Measurements from ENCODE around the gene ARL15.
A peak's percentile ranks its signal among the peaks of the same experiment; 100 is the strongest.

ARL15 gene

DNA sequence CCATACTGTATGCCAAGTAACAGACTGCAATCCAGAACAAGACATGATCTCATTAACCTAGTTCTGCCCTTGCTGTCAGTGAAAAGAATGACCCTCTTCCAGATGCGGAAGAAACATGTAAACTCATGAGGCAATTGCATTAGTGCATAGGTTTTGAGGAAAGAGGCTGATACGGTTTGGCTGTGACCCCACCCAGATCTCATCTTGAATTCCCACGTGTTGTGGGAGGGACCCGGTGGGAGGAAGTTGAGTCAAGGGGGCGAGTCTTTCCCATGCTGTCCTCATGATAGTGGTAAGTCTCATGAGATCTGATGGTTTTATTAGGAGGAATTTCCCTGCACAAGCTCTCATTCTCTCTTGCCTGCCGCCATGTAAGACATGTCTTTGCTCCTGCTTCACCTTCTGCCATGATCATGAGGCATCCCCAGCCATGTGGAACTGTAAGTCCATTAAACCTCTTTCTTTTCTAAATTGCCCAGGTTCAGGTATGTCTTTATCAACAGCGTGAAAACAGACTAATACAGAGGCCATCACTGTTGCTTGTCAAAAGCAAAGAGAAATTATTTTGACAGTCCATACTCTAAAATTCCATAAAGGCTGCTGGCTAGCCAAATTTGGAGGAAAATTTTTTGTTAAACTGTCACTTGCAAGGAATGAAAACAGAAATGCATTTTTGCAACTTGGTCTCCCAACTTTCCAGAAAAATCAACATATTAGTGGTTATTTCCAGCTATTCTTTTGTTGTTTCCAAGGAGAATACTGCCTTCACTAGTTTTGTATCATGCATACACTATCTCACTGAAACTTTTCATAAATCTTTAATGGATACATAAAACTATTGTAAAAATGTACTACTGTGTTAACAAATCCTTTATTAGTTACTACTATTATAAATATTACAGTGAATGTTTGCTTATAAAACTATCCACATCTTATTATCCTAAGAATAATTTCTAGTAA lies 3.2 kb upstream of the ARL15 start:
- no peak for DNase-seq

DNA sequence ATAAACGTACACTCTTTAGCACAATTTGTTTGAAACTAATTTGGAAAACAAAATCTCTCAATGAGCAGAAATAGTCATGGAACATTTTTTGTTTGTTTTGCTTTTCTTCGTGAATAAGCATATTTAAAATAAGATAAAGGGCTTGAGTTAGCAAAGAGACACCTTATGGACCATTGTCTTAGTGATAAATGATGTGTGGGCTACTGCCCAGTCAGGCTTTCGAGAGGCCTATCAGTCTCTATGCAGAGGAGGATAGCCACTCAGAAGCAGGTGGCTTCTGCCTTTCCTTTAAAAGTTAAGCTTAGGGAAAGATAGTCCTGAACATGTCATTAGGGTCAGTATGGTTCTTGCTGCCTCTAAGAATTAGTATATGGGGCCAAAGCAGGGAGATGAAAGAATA lies 2.1 kb upstream of the ARL15 start:
- DNase-seq: no peak

DNA sequence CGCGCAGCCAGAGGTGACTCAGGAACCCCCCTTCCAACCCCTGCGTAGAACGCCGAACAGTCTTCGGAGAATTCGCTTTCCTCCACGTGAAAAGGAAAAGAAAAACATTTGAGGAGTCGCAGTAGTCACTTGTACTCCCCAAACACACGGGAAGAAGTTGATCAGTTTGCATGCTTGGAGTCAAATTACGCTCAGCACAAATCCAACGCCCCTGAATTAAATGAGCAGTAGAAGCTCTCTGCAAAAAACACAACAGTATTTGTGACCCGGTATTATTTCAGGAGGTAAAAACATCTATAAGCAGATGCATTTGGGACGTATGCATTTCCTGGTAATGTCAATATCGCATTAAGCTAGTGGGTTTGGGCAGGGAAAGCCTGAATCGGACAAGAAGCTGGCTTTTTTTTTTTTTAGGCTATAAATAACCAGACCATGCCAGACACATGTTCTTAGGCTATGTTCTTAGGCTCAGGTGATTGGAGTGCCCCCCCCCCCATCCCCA lies 854 bp upstream of the ARL15 start:
- no peak for DNase-seq

DNA sequence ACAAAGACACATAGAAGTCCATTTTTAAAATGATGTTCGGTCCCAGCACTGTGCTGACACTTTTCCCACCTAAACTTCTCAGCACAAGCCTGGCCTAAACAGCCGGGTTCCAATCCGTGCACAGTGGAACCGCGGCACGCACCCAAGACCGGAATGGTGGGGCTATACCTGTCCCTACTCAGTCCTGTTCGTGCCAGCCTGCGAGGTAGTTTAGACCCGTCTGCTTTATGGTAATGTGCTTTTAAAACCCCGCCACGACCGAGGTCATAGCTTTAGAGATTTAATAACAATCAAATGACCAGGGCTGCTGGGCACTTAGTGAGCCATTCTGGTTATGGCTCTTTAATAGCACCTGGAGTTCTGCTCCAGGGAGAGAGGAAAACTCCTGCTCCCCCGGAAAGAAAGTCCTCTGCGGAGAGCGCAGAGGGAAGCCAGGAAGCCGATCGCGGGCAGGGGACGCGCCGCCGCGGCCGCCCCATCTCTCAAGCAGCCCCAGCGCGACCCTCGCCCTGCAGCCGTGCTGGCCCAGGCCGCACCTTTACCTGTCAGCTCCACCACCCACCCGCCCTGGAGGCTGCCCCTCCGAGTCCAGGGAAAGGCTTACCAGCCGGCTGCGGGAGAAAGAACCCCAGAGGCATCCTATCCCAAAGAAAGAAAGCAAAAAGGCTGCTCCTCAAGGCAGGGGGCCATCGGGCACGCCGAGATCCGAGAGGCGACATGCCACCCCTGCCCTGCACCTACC lies 511 bp downstream of the ARL15 start:
- no peak for DNase-seq

DNA sequence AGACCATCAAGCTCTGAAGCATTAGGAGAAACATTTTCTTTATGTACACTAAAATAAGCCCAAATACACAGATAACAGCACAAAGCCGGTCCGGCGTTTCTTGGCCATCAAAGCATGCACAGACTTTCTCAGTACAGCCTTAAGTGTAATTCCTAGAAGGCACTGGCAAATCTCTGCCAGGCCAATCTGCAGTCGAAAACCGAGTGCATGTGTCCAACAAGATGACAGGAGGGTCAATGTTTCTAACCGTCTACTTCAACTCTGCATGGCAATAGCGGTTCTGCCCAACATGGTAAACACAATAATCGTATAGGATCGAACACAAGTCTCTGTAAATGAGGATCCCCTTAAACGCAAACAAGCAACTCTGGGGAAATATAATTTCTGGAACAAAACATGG lies 1.1 kb downstream of the ARL15 start:
- DNase-seq: no peak

DNA sequence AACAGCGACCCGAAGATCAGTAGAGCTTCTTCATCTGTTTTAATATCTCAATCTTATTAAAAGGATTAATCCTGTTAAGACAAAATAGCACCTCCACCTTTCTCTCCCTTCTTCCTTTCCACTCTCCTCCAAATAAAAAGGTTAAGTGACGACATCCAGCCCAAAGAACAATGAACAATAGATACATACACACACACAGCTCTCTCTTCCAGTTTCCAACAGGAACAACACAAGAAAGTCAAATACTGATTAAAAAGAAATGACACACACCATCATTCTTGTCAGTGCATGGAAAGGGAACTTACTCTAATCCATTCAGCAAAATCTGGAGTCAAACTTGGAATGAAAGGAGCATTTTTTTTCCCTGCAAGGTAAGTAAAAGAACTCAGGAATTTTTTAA lies 2.8 kb downstream of the ARL15 start:
- no peak for DNase-seq

DNA sequence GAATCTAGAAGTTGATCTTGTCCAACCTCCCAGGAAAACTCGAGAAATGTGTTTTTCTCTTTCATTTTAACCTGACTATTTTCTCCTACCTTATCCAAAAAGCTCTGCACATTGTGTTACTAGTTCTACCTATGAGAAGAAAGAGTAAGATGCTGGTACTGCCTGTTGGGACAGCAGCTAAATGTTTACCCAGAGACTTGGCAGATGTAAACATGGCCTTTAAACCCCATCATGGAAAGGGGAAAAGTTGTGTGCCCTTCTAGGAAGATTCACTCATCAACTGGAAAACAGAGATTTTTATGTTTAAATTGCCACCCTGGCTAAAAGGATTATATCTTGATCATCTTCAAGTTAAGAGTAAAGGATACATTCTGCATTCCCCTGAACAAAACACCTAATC lies 3.5 kb downstream of the ARL15 start:
- DNase-seq: no peak

DNA sequence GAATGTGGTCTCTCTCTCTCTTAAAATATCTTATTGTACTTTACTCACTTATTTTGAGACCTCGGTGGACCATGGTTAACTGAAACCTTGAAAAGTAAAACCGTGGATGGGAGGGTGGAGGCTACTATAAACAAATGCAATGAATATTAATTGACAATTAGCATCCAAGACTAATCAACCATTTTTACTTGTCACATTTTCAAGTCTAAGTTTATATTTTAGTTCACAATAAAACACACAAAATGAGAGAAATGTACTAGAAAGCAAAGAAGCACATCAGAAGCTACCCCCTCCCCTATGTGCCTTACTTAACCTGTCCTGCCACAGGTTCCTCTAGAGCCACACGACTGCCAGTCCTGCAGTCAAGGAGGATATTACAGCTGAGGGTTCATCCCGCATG lies 4.6 kb downstream of the ARL15 start:
- DNase-seq: no peak

DNA sequence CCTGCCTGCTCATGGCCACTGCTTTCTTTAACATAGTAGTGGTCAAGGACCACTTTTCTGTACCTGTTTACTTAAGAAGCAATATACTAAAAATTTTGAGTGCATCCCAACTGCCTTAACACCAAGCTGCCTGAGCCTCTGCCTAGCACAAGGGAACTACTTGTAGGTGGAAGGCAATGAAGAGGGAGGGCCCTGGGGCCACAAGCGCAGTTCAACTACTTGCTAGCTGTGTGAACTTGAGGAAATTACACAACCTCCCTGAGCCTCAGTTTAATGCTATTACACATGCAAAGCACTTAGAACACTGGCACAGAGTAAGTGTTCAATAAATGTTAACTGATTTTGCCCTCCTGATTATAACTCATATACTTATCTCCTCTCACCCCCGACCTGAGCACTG lies 6.3 kb downstream of the ARL15 start:
- DNase-seq: no peak

DNA sequence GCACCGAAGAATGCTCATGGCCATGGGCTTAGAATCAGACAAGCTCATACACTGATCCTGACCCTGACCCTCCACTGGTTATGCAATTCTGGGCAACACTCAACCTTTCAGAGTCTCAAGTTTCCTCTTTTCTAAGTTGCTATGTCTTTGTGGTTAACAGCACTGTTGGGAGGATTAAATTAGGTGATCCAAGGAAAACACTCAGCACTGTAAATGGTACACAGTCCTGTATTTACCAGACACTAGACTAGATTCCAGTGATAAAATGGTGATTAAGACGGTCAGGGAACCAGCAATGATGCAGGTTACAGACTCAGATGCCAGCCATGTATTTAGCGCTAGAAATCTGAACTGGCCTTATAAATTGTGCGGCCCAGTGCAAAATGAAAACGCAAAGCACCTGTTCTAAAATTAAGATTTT lies 8.1 kb downstream of the ARL15 start:
- DNase-seq: no peak

DNA sequence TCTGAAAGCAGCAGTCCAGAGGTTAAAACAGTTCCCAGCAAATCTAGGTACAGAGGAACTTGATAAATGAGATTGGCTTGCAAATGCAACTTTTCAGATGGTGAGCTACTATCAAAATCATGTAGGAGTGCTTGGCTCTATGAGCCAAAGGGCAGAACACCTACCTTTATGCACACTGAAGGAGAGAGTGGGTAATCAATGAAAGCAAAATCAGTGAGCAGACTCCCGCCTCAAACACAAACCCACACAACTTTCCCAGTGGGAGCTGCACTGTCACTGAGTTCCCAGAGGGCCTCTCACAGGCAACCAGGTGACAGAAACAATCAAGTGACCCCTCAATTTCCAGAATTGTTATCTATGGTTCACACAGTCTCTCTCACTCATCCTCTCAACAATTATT lies 8.5 kb downstream of the ARL15 start:
- no peak for DNase-seq

DNA sequence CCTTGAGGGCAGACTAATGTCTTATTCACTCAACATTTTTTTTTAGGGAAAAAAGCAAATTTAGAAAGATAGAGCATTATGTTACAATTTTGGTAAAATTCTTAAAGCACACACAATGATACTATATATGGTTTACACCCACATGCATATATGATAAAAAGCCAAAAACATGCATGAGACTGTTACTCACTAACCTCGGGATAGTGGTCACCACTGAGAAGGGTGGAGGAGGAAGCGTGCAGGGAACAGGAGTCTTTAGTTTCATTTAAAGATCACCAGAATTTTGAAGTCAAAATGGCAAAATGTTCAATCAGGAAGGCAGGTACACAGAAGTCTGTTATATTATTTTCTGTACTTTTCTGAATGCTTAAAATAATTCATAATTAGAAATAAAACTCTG lies 9.2 kb downstream of the ARL15 start:
- no peak for DNase-seq

DNA sequence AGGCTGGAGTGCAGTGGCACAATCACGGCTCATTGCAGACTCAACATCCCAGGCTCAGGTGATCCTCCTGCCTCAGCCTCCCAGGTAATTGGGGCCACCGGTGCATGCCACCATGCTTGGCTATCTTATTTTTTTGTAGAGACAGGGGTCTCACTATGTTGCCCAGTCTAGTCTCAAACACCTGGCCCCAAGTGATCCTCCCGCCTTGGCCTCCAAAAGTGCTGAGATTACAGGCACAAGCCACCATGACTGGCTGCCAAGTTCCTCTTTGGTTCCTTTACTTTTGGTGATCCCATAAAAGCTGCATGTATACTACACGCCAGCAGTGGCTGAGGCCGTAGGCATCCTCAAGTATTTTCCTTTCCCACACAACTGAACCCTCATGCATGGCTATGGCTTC lies 11.4 kb downstream of the ARL15 start:
- no peak for DNase-seq

DNA sequence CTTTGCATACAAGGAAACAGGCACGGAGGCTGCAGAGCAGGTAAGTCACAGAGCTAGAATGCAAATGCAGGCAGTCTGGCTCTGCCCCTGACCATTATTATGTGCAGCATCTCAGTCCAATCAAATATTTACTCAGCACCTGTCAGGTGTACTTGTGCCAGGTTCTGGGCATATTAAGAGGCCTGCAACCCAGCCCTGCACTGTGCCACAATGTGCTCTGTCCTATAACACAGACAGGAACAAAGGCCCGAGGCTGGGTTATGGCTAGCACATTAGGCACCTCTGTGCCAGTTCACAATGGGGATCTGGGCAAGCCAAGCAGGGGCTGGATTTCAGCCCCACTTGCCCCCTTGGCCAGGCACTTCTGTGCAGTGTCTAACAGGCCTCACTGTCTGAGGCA lies 14.0 kb downstream of the ARL15 start:
- peak; percentile 36 for DNase-seq

DNA sequence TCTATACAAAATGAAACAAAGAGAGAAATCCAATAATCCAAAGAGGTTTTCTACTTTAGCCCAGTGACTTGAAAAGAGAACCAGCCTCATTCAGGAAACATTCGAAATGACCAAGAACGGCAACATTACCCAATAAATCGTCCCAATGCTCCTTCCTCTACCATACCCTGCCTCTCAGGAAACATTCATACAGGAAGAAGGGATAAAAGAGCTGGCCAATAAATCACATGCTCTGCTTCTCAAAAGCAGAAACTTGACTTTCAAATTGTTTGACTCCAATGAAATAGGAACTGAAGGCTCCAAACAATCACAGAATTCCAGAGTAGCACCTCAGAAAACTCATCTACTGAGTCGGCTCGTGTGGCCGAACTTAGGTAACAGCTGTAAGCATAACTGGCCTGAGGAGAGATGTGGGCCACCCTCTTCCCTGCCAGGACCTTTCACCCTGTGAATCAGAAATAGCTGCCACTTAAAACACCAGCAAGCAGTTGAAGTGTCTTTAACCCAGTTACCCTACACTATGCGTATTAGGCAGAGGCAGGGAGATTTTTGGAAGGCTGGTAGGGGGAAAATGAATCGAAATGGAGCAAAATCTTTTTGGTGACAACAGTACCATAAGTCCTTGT lies 14.6 kb downstream of the ARL15 start:
- no peak for DNase-seq

DNA sequence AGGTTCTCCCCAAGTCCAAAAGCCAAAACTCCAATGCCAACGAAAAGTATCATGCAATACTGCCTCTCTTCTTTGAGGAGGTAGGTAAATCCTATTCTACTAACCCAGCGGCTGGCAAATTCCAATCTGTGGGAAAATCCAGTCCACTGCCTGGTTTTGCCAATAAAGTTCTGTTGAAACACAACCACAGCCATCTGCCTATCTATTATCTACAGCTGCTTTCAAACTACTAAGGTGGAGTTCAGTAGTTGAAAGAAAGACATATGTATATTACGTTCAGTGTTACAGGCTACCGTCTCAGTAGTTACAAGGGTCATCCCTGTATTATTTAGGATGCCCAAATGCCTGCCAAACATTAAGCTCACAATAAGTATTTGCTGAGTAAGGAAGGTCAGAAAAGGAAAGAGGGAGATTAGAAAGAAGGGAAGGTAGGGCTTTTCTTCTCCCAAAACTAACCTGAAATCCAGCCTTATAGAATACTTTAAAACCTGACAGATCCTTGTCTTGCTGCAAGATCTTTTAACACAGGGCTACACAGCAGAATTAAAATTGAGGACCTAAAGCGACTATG lies 16.2 kb downstream of the ARL15 start:
- no peak for DNase-seq

DNA sequence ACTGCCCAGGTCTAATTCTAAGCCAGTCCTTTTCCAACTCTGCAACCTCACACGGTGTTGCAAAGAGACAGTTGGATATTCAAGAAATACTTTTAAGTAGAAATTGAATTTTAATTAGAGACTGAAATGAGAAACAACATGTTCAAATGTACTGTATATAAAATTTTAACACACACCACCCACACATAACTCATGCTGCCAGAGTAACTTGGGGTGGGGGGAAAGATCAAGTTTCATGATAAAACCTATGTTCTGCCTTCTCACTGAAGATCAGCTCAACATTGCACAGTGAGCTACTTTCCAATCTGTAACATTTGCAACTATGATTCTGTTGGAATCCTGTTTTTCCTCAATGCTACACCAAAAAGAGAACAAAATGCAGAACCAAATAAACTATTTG lies 17.5 kb downstream of the ARL15 start:
- DNase-seq: no peak

DNA sequence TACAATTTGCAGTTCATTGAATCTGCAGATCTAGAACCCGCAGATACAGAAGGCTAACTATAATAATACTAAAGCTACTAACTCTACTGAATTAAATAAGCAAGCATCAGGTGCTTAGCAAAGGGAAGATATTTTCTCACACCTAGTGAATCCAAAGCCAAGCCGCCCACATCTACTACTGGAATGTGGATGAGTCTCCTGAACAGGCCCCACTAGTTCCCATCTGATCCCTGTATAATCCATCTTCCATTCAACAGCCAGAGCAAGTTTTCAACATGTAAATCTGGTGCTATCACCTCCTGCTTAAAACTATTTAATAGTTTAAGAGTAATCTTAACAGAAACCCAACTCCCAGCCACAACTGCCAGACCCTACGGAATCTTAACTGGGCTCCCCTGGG lies 18.9 kb downstream of the ARL15 start:
- no peak for DNase-seq

DNA sequence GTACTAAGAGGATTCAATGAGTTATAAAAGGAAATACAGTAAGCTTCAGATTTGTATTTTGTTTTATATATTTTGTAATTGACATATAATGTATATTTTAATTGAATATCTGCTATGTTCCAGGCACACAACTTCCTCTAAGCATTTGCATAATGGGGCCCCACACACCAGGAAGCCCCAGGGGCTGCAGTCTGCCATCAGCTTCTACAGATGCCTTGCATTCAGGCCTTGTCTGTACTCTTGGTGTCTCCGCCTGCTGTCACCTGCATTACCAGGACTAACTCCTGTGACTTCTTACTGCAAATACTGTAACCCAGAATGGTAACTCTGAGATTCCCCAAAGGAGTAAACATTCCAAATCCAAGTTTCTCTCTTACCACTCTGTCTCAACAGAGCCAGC lies 20.6 kb downstream of the ARL15 start:
- DNase-seq: no peak

DNA sequence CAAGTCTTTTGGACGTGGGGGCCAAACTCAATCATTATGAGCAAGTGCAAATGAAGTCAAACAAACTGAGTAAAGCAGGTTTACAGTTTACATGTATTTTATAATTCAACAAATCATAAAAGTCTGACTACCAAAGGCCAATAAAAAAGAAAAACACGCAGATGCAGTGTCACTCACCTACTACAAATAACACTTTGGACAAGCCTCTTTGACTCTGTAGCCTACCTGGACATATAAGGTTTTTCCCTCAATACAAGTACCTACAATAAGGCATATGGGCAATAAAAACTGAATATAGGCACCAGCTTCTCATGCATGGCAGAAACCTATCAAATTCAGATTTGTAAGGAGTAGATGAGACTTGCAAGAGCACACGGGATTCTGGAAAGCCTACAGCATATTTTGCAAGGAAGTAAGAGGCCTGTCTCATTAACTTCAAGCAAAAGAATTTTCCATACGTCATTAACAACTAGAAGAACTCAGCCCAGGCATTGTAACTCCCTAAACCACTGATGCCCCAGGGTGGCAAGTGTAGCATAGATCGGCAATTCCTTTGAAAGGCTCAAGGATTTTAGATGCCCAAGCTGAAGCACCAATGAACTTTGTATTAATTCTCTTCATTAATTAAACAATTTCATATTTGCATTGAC lies 21.7 kb downstream of the ARL15 start:
- DNase-seq: no peak

DNA sequence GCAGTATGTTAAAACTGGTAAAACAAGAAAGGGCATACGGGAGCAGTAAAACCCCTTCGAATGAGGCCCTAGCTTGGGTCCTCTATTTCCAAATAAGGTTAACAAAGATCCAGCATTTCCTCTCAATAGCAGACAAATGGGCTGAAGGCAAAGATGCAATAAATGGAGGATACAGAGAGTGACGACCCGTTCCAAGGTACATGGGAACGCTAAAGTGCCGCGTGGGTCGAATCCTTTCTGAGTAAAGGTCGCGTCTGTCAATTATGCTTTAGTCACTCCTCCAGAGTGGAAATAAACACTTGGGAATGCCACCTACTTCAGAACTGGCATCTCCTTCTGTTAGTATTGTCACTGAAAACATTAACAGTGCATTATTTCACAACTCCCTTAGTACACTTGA lies 24.7 kb downstream of the ARL15 start:
- DNase-seq: no peak

DNA sequence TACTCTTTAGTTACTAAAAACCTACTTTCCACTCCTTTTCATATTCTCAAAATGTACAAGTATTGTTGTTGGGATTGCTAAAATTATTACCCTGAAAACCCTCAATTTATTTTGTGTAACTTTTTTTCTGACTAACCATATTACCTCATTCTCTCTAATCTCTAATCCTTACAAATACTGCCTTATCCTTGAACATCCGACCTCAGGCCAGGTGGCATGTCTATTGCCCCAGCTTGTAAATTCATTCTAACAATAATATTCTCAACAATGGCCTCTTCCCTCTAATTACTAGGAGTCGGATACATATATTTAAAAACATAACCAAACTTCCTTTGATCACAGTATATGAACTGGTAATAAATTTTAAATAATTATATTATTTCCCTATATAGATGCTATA lies 25.8 kb downstream of the ARL15 start:
- DNase-seq: no peak

DNA sequence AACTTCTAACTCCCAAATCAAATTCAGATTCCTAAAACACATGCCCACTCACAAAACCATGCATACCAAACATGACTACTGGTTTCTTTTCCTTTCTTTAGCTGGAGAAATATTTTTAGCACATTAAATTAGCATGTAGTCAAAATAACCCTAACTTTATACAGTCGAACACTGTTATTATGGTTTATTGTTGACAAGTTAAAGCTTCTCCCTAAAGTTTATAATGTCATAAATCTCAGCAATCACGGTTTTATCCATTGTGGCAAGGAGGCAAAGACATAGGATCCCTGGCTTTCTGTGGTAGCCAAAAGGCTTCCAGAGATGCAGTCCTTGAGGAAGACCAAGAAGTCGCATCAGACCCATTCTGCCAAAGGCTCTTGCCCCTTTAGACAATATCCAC lies 27.5 kb downstream of the ARL15 start:
- no peak for DNase-seq
